GM19351 (cell line): ENCODE measurements around the gene RRP9.

Source experiments
- ATAC-seq: cut with Tn5 transposase; IDR thresholded peaks from one replicate; pipeline ENCODE4 v1.9.1; 2021; ENCODE audit warnings: mild to moderate bottlenecking, moderate library complexity; ENCODE audit not compliant: unreplicated experiment

Gene RRP9

DNA sequence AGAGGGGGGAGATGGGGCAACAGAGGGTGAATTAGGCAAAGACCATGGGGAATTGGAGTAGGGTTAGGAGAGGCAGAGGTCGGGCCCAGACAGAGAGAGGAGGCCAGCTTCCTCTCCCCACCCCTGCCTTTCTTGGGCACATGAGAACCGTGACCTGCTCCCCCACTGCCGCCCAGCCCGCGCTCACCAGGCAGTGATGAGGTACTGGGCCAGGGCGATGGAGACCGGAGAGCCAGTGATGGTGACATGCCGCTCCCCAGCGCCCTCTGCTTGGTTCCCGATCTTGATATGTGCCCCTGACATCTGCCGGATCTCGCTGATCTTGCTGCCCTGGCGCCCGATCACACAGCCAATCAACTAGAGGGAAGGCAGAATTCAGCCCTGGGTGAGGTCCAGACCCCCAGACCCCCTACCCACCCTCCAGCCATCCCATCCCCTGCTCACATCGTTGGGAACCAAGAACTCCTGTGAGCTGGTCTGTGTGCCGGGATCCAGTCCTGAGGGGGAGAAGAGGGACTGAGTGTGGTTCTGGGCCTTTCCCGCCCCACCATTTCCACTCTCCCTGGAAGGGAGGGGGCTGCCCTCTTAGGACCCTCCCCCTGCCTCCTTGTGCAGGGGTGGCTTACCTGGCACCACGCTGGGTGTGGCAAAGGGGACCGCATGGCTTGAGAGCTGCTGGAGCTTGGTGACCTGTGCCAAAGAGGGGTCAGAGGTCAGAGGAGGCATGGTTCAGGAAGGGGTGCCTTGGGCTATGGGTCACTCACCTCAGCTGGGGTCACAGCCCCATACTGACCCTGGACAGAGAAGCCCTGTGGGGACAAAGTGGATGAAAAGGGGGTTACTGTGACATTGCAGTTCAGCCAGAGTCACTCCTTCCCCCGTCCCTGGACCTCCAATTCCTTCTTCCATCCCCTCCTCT is 17.2 kb upstream of the RRP9 start:
- ATAC-seq, result no peak

DNA sequence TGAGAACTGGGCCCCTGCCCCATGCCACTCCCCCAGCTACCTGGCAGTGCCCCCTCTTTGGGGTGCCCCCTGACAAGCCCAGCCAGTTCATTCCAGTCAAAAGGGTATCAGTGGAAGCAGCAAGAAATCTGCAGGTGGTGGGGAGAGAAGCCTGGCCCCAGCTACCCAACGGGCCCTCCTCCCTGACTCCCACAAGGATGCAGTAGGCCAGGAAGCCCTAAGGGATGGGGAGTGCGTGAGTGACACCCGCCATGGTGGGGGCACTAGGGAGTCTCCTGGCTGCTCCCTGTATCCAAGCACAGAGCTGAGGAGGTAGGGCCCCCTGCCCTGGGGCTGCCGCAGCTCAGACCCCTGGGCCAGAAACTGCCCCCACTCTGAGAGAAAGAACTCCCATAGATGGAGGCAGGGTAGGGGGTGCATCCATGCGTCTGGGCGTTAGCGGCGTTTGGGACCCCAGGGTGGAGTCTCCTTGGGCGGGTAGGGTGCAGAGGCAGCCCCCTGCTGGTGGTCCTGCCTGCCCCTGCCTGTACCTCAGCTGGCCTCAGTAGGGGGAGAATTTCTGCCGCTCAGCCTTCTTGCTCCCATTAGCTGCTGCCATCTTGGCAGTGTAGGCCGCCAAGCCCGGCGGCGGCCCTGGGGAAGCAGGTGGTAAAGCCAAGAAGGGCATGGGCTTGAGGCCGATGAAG is 16.0 kb upstream of the RRP9 start:
- ATAC-seq, result no peak

GRCh38 chr3:51955893-51956770 is 14.4 kb upstream of the RRP9 start:
- ATAC-seq, result no peak

- no peak for ATAC-seq
Observed at GRCh38 chr3:51955175-51955892, 13.6 kb upstream of the RRP9 start, which contains the start of gene GPR62. Gene GPR62 (plus strand): TSS chr3:51955381. CDS start chr3:51955653, 272 bp downstream.

GRCh38 chr3:51954713-51955112 is 13.0 kb upstream of the RRP9 start:
- ATAC-seq, result no peak

DNA sequence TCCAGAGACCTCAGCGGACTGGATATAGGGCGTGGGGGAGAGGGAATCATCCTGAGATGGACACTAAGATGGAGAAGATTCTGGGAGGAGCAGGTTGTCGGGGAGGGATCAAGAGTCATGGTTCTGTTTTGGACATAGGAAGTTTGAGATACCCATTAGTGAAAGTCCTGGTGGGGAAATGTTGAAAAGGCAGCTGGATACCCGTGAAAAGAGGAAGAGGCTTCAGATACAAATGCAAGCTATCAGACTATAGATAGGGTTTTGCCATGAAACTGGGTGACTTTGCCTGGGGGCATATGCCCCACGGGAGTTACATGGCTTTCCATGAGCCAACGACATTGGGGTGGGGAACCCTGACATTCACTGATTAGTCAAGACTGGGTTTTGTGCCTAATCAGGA is 12.4 kb upstream of the RRP9 start:
- no peak for ATAC-seq

DNA sequence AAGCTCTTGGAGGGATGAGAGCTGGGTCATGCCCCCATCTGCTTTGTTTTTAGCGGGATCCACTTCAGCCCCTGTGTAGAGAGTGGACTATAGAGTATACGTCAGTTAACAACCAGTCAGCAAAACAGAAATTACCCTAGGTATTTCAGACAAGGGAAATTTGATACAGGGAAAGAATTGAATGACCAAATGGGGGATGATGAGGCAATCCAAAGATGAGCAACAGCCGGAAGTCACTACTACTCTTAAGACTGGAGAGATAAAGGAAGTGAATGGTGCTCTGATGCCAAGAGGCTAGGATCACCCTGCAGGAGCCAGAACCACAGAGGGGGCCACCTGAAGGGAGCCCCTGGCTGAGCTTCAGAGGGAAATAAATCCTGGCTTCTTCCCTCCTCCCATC is 11.7 kb upstream of the RRP9 start:
- no peak for ATAC-seq

GRCh38 chr3:51950899-51951298 is 9.2 kb upstream of the RRP9 start:
- ATAC-seq, result no peak

DNA sequence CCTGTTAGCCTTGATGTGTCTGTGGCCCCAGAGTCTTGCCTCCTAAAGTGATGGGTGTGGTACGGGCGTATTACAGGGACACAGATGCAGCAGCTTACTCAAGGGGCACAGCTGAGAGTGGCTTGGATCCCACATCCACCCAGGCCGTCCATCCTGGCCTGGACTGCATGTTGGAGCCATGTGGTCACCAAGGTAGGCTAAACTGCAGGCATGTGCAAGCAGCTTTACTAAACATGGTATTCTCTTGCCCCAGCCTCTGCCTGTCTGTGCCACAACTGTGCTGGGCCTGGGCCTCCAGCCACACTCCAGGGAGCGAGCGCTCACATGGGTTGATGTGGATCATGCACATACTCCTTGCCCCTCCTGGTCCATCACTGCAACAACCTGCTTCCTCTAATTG is 7.4 kb upstream of the RRP9 start:
- no peak for ATAC-seq

DNA sequence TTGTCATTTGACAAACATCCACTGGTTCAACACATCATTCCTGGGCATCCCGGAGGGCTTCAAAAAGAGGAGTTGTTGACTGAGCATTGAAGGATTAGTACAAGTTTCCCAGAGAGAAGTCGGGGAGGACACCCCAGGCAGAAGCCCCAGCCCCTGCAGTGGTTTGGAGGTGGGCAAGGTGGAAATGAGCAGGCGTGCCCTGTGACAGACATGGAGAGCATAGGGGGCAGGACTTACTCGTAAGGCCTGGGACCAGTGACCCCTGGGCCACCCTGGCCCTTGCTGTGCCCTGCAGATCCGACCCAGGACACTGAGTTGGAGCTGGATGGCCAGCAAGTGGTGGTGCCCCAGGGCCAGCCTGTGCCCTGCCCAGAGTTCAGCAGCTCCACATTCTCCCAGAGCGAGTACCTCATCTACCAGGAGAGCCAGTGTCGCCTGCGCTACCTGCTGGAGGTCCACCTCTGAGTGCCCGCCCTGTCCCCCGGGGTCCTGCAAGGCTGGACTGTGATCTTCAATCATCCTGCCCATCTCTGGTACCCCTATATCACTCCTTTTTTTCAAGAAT is 6.4 kb upstream of the RRP9 start:
- no peak for ATAC-seq

- no peak for ATAC-seq
Observed at GRCh38 chr3:51947215-51947900, 5.7 kb upstream of the RRP9 start.

- no peak for ATAC-seq
Observed at GRCh38 chr3:51946796-51947195, 5.1 kb upstream of the RRP9 start.

DNA sequence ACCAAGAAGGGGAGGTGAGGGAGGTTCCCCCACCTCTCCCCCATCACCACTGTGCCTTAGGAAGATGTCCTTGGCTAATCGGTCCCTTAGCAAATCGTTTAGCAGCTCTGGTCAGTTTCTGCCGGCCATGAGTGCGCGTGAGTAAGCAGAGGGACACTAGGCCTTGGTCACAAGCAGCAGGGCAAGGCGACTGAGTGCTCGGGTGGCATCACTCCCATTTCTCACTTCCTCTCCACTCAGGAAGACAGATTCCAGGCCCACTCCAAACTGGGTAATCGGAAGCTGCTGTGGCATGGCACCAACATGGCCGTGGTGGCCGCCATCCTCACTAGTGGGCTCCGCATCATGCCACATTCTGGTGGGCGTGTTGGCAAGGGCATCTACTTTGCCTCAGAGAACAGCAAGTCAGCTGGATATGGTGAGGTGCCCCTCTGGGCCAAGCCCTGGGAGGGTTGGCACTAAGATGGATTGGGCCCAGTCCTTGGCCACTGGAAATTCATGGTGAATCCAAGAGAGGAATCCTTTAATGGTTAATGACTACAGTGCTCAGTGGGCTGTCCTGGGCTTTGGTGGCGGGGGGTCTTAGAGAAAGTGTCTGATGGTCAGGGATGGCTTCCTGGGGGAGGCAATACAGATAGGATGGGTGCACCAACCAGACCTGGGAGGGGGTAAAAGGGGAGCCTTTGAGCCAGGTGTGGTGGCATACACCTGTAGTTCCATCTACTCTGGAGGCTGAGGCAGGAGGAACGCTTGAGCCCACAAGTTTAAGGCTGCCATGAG is 4.4 kb upstream of the RRP9 start:
- no peak for ATAC-seq

- no peak for ATAC-seq
Observed at GRCh38 chr3:51945031-51945840, 3.5 kb upstream of the RRP9 start.

DNA sequence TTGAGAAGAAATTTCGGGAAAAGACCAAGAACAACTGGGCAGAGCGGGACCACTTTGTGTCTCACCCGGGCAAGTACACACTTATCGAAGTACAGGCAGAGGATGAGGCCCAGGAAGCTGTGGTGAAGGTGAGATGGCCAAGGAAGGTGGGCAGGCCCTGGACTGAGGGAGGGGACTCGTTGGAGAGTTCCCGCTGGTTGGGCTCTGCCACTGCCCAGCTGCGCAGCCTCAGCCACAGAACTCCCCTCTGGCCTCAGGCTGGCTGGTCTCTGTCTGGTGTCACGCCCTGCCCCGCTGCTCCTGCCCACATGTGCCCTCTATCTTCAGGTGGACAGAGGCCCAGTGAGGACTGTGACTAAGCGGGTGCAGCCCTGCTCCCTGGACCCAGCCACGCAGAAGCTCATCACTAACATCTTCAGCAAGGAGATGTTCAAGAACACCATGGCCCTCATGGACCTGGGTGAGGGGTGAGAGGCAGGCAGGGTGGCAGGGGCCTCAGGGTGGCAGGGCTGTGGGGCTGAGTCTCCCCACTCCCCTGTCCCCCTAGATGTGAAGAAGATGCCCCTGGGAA is 2.8 kb upstream of the RRP9 start:
- ATAC-seq, result no peak

DNA sequence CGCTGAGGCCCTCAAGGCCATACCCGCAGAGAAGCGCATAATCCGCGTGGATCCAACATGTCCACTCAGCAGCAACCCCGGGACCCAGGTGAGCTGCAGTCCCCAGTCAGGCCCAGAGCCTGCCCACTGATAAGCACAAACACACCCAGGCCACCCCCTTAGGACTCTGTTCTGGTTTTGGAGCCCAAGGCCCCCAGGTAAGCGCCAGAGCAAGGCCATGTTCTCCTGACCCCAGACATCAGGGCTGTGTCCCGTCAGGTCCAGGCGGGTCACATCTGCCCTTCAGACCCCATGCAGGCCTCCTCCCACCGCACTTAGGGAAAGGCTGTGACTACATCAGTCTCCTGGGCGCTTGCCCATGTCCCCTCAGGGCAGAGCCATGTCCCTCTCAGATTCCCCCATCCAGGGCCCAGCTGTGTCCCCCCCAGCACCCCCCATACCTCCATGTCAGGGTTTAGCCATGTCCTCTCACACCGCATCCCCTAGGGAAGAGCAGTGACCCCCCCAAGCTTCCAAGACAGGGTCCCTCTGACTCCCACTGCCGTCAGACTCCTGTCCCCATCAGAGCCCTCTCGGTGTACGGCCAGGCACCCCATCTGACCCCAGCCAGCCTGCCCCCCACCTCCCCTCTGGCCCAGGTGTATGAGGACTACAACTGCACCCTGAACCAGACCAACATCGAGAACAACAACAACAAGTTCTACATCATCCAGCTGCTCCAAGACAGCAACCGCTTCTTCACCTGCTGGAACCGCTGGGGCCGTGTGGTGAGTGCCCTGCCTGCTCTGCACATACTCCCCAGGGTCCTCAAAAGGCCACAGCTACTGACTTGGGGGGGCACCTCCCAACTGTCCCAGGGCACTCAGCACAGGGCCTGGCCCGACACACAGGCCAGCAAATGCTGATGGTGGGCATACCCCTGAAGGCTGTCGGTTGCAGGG is 2.0 kb upstream of the RRP9 start:
- ATAC-seq, result no peak
